Esophagus squamous epithelium (tissue), 4 donors: ENCODE results near the gene ISOC1.

Experiments
- CTCF ChIP-seq, 6 experiments: fragments of 450-650 bp in 4 of 6; fragments of 200-600 bp in 2 of 6; sonication (generic) in 2 of 6; IDR thresholded peaks; one replicate each; pipeline ENCODE4 v1.5.1; 2016 to 2019; ENCODE audit warnings: antibody characterized with exemption in 6 of 6, mild to moderate bottlenecking in 4 of 6, moderate library complexity in 4 of 6
- POLR2A ChIP-seq, 4 donors: fragments of 450-650 bp; IDR thresholded peaks; one replicate each; pipeline ENCODE4 v1.6.1; 2017; ENCODE audit warnings: antibody characterized with exemption in 4 of 4, mild to moderate bottlenecking in 4 of 4, moderate library complexity in 3 of 4

GRCh38 chr5:129112295-129112694 lies 17.7 kb downstream of the ISOC1 start:
- TF ChIP-seq CTCF (IDR thresholded peaks at IDR 0.05) (no peak), POLR2A (IDR thresholded peaks at IDR 0.05) (no peak)
